Keratinocyte (primary cell): ENCODE results near the gene KCNK17.

Experiments
- EZH2 ChIP-seq: IDR thresholded peaks from one replicate; pipeline ENCODE4 v1.6.1; 2012; ENCODE audit warnings: inconsistent platforms, mild to moderate bottlenecking, low read length, moderate library complexity
- TF ChIP-seq, protein P1 (sequence below), 3 experiments: IDR thresholded peaks in 1 of 3; conservative IDR thresholded peaks in 1 of 3; optimal IDR thresholded peaks in 1 of 3; 2 replicates in 2 of 3; 3 replicates in 1 of 3; pipeline versions ENCODE3 to v1.5.1; 2011; ENCODE audit warnings: low read length in 3 of 3, mild to moderate bottlenecking in 3 of 3, moderate library complexity in 2 of 3, control low read depth in 1 of 3, inconsistent platforms in 1 of 3; ENCODE audit not compliant: insufficient read depth in 2 of 3; ENCODE audit errors: extremely low read depth in 1 of 3

DNA sequence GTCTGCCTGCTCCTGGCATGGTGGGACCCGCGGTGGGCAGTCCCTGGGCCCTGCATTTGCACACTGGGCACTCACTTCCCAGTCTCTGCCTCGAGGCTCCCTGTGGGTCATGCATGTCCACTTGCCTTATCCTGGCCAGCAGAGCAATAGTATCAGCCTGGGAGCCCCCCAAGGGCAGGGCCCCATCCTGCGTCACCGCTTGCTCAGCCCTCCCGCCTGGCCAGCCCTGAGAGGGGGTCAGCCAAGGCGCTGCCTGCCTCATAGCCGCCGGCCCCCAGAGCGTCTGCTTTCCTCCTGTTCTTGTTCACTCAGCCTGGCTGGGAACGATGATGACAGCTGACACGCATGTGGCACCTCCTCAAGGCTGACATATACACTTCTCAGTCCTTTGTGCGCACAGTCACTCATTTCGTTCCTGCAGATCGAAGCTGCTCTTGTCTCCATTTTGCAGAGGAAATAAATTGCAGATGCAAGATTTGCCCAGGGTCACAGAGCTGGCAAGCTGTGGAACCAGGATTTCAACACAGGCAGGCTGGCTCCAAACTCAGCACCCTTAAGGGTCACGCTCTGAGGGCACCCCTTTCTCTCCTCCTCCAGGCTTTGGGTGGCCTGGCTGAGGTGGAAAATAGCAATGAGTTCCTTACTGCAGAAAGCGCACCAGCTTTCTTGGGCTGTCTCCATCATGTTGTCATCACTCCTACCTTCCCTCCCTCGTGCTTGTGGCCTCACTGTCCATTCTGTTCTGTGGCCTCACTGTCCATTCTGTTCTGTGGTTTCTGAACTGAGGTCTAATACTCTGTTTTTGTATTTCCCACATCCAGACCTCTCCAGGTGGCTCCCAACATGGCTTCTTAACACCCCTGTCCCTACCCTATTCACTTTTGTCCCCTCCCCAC is 17.2 kb downstream of the KCNK17 start:
- TF ChIP-seq, protein P1, sequence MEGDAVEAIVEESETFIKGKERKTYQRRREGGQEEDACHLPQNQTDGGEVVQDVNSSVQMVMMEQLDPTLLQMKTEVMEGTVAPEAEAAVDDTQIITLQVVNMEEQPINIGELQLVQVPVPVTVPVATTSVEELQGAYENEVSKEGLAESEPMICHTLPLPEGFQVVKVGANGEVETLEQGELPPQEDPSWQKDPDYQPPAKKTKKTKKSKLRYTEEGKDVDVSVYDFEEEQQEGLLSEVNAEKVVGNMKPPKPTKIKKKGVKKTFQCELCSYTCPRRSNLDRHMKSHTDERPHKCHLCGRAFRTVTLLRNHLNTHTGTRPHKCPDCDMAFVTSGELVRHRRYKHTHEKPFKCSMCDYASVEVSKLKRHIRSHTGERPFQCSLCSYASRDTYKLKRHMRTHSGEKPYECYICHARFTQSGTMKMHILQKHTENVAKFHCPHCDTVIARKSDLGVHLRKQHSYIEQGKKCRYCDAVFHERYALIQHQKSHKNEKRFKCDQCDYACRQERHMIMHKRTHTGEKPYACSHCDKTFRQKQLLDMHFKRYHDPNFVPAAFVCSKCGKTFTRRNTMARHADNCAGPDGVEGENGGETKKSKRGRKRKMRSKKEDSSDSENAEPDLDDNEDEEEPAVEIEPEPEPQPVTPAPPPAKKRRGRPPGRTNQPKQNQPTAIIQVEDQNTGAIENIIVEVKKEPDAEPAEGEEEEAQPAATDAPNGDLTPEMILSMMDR (optimal IDR thresholded peaks at IDR 0.05 in 1 of 3, IDR thresholded peaks at IDR 0.05 in 1 of 3, conservative IDR thresholded peaks at IDR 0.05 in 1 of 3; ENCODE audit: extremely low read depth in 1 of 3, insufficient read depth in 2 of 3, low read length in 3 of 3): no peak
- no peak for TF ChIP-seq EZH2
